Liver (tissue), 3 donors: ENCODE data around the gene SLC9C2.

ENCODE experiments used
- EGR1 ChIP-seq, 2 donors: IDR thresholded peaks; 2 replicates each; pipeline ENCODE4 v1.6.1; 2016 to 2018; ENCODE audit warnings: antibody characterized with exemption in 2 of 2, low read depth in 2 of 2
- GABPA ChIP-seq, 2 donors: IDR thresholded peaks in 1 of 2; conservative IDR thresholded peaks in 1 of 2; 2 replicates each; pipeline ENCODE4 v1.6.1; 2016; ENCODE audit warnings: antibody characterized with exemption in 2 of 2, mild to moderate bottlenecking in 1 of 2, moderate library complexity in 1 of 2
- NR2F2 ChIP-seq: IDR thresholded peaks from 2 replicates; pipeline ENCODE4 v1.6.1; 2016; ENCODE audit warnings: antibody characterized with exemption
- RAD21 ChIP-seq, 2 donors: IDR thresholded peaks; 2 replicates each; pipeline ENCODE4 v1.6.1; 2016; ENCODE audit warnings: antibody characterized with exemption in 2 of 2, mild to moderate bottlenecking in 2 of 2
- TAF1 ChIP-seq: conservative IDR thresholded peaks from 2 replicates; pipeline ENCODE4 v1.6.1; 2016; ENCODE audit warnings: antibody characterized with exemption, mild to moderate bottlenecking
- TF ChIP-seq, protein P1 (sequence below): IDR thresholded peaks from 2 replicates; pipeline ENCODE4 v1.6.1; 2016; ENCODE audit warnings: antibody characterized with exemption, mild to moderate bottlenecking
- TF ChIP-seq, protein P2 (sequence below): fragments of 150-350 bp; IDR thresholded peaks from 2 replicates; pipeline ENCODE4 v1.5.1; 2017; ENCODE audit warnings: improper control_type of control experiment, low read depth, low read length; ENCODE audit not compliant: missing input control
- TF ChIP-seq, protein P3 (sequence below): IDR thresholded peaks from 2 replicates; pipeline ENCODE4 v1.6.1; 2016; ENCODE audit warnings: antibody characterized with exemption
- TF ChIP-seq, protein P4 (sequence below): IDR thresholded peaks from 2 replicates; pipeline ENCODE4 v1.6.1; 2016; ENCODE audit warnings: antibody characterized with exemption
- TF ChIP-seq, protein P5 (sequence below): IDR thresholded peaks from 2 replicates; pipeline ENCODE4 v1.6.1; 2016; ENCODE audit warnings: antibody characterized with exemption
- donor health status: healthy.
- donor health status: healthy.

DNA sequence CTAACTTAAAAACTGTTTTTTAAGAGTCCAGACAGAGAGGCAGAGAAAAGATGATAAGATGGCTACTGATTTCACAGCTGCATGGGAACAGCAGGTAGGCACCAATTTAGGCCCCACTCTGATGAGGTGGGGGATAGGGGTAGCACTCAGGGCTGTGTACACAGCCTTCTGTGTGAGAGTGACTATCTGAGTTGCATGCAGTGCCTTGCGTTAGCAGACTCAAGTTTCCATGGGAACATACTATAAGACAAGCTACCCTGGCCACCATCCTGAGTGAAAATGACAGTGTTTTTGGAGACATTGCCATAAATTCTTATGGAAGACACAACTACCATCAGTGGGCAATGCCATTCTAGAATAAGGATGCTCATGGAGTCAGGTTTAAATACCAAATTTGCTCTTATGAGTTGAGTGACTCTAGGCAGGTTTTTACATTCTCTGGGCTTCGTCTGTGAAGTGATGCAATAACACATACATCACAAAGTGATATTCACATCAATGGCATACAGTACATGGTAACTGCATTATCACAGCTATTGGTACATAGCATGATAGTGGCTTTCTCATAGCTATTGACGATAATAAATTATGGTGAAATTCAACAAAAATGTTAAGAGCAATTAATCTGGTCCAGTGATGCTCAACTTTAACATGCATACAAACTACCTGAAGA lies 30.5 kb downstream of the SLC9C2 start:
- TF ChIP-seq, protein P1, sequence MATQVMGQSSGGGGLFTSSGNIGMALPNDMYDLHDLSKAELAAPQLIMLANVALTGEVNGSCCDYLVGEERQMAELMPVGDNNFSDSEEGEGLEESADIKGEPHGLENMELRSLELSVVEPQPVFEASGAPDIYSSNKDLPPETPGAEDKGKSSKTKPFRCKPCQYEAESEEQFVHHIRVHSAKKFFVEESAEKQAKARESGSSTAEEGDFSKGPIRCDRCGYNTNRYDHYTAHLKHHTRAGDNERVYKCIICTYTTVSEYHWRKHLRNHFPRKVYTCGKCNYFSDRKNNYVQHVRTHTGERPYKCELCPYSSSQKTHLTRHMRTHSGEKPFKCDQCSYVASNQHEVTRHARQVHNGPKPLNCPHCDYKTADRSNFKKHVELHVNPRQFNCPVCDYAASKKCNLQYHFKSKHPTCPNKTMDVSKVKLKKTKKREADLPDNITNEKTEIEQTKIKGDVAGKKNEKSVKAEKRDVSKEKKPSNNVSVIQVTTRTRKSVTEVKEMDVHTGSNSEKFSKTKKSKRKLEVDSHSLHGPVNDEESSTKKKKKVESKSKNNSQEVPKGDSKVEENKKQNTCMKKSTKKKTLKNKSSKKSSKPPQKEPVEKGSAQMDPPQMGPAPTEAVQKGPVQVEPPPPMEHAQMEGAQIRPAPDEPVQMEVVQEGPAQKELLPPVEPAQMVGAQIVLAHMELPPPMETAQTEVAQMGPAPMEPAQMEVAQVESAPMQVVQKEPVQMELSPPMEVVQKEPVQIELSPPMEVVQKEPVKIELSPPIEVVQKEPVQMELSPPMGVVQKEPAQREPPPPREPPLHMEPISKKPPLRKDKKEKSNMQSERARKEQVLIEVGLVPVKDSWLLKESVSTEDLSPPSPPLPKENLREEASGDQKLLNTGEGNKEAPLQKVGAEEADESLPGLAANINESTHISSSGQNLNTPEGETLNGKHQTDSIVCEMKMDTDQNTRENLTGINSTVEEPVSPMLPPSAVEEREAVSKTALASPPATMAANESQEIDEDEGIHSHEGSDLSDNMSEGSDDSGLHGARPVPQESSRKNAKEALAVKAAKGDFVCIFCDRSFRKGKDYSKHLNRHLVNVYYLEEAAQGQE = no peak
- TF ChIP-seq, protein P2, sequence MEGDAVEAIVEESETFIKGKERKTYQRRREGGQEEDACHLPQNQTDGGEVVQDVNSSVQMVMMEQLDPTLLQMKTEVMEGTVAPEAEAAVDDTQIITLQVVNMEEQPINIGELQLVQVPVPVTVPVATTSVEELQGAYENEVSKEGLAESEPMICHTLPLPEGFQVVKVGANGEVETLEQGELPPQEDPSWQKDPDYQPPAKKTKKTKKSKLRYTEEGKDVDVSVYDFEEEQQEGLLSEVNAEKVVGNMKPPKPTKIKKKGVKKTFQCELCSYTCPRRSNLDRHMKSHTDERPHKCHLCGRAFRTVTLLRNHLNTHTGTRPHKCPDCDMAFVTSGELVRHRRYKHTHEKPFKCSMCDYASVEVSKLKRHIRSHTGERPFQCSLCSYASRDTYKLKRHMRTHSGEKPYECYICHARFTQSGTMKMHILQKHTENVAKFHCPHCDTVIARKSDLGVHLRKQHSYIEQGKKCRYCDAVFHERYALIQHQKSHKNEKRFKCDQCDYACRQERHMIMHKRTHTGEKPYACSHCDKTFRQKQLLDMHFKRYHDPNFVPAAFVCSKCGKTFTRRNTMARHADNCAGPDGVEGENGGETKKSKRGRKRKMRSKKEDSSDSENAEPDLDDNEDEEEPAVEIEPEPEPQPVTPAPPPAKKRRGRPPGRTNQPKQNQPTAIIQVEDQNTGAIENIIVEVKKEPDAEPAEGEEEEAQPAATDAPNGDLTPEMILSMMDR = no peak
- TF ChIP-seq, protein P3, sequence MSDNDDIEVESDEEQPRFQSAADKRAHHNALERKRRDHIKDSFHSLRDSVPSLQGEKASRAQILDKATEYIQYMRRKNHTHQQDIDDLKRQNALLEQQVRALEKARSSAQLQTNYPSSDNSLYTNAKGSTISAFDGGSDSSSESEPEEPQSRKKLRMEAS = no peak
- no peak for TF ChIP-seq RAD21 (IDR thresholded peaks at IDR 0.05)
- no peak for TF ChIP-seq GABPA (IDR thresholded peaks at IDR 0.05 in 1 of 2, conservative IDR thresholded peaks at IDR 0.05 in 1 of 2)
- no peak for TF ChIP-seq TAF1
- TF ChIP-seq, protein P4, sequence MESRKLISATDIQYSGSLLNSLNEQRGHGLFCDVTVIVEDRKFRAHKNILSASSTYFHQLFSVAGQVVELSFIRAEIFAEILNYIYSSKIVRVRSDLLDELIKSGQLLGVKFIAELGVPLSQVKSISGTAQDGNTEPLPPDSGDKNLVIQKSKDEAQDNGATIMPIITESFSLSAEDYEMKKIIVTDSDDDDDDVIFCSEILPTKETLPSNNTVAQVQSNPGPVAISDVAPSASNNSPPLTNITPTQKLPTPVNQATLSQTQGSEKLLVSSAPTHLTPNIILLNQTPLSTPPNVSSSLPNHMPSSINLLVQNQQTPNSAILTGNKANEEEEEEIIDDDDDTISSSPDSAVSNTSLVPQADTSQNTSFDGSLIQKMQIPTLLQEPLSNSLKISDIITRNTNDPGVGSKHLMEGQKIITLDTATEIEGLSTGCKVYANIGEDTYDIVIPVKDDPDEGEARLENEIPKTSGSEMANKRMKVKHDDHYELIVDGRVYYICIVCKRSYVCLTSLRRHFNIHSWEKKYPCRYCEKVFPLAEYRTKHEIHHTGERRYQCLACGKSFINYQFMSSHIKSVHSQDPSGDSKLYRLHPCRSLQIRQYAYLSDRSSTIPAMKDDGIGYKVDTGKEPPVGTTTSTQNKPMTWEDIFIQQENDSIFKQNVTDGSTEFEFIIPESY = no peak
- TF ChIP-seq, protein P5, sequence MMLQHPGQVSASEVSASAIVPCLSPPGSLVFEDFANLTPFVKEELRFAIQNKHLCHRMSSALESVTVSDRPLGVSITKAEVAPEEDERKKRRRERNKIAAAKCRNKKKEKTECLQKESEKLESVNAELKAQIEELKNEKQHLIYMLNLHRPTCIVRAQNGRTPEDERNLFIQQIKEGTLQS = no peak
- TF ChIP-seq NR2F2 = no peak
- no peak for TF ChIP-seq EGR1 (IDR thresholded peaks at IDR 0.05; ENCODE audit: low read depth in 2 of 2)
